Erythroblast (primary cell): ENCODE results near the gene CCPG1.
A peak's percentile ranks its signal among the peaks of the same experiment; 100 is the strongest.

Source experiments
- DNase-seq, 2 experiments: peaks; one replicate each; lab custom pipeline; 2025; lab: John Stamatoyannopoulos, UW
- GATA1 ChIP-seq: IDR thresholded peaks from 2 replicates; pipeline ENCODE4 v1.6.1; 2011; ENCODE audit warnings: low read depth, mild to moderate bottlenecking, control low read depth, low read length, moderate library complexity
- POLR2A ChIP-seq: IDR thresholded peaks from 2 replicates; pipeline ENCODE4 v1.6.1; 2011; ENCODE audit warnings: mild to moderate bottlenecking, low read length

CCPG1 gene

GRCh38 chr15:55357774-55358173 is 50.4 kb downstream of the CCPG1 start:
- DNase-seq: peak; percentile 27 to 71
- TF ChIP-seq GATA1 (no peak), POLR2A (no peak)

GRCh38 chr15:55356985-55357585 is 51.1 kb downstream of the CCPG1 start:
- TF ChIP-seq GATA1: no peak
- no peak for DNase-seq

GRCh38 chr15:55353025-55353424 is 55.1 kb downstream of the CCPG1 start:
- TF ChIP-seq GATA1 (no peak), POLR2A (no peak)
- no peak for DNase-seq

GRCh38 chr15:55349282-55349681 is 58.9 kb downstream of the CCPG1 start:
- no peak for DNase-seq
- no peak for TF ChIP-seq GATA1
- no peak for TF ChIP-seq POLR2A

GRCh38 chr15:55348281-55348778 is 59.8 kb downstream of the CCPG1 start:
- no peak for DNase-seq
- TF ChIP-seq GATA1: no peak
- TF ChIP-seq POLR2A: no peak

GRCh38 chr15:55344206-55344605 is 64.0 kb downstream of the CCPG1 start:
- no peak for DNase-seq
- TF ChIP-seq GATA1: no peak
- no peak for TF ChIP-seq POLR2A

GRCh38 chr15:55343168-55343567 is 65.0 kb downstream of the CCPG1 start:
- no peak for DNase-seq
- no peak for TF ChIP-seq POLR2A
- TF ChIP-seq GATA1: no peak

- TF ChIP-seq POLR2A (no peak), GATA1 (no peak)
- no peak for DNase-seq
Observed at GRCh38 chr15:55337160-55337559, 71.0 kb downstream of the CCPG1 start.

- no peak for TF ChIP-seq GATA1
- DNase-seq: no peak
Observed at GRCh38 chr15:55334997-55335396, 73.2 kb downstream of the CCPG1 start.

- TF ChIP-seq POLR2A: no peak
Observed at GRCh38 chr15:55334371-55334770, 73.8 kb downstream of the CCPG1 start.

GRCh38 chr15:55327387-55327786 is 80.8 kb downstream of the CCPG1 start:
- TF ChIP-seq POLR2A (no peak), GATA1 (no peak)
- no peak for DNase-seq

More at GRCh38 chr15:55334371-55334770, 73.8 kb downstream of the CCPG1 start:
- no peak for DNase-seq

GRCh38 chr15:55322467-55322866 is 85.7 kb downstream of the CCPG1 start:
- no peak for TF ChIP-seq POLR2A
- no peak for TF ChIP-seq GATA1
- DNase-seq: no peak

- no peak for DNase-seq
- TF ChIP-seq POLR2A: no peak
- no peak for TF ChIP-seq GATA1
Observed at GRCh38 chr15:55320963-55321362, 87.2 kb downstream of the CCPG1 start.

GRCh38 chr15:55320238-55320550 is 88.0 kb downstream of the CCPG1 start:
- DNase-seq: peak in 1 of 2 experiments; percentile 41
- TF ChIP-seq GATA1: no peak
- no peak for TF ChIP-seq POLR2A

GRCh38 chr15:55319537-55320237 is 88.5 kb downstream of the CCPG1 start:
- DNase-seq: peak; percentile 51 to 67
- TF ChIP-seq POLR2A (no peak), GATA1 (no peak)
